Testis (tissue), 3 donors: ENCODE results near the gene RPN2. TPM values are rescaled to one million over a fixed set of nuclear protein-coding genes. Genes with fewer than 3 reads are reported as not detected.
"Not testable (repeated sequence)": the region's sequence is repeated elsewhere in the genome, so short reads cannot be mapped to it uniquely, and the experiment has no call there.

ENCODE experiments used
- DNase-seq: peaks from one replicate; pipeline ENCODE4 v3.0.0-alpha.2; 2019
- H3K27ac ChIP-seq, 2 donors: fragments of 200-600 bp; sonication (generic); one replicate each; pipeline ENCODE4 v1.5.1; 2019
- H3K27me3 ChIP-seq: fragments of 200-600 bp; sonication (generic); one replicate; pipeline ENCODE4 v1.5.1; 2019
- H3K36me3 ChIP-seq: fragments of 200-600 bp; sonication (generic); one replicate; pipeline ENCODE4 v1.5.1; 2017; ENCODE audit warnings: low read depth; ENCODE audit errors: missing control alignments
- H3K4me1 ChIP-seq: fragments of 200-600 bp; sonication (generic); one replicate; pipeline ENCODE4 v1.5.1; 2019
- H3K4me3 ChIP-seq, 2 donors: fragments of 200-600 bp; sonication (generic); one replicate each; pipeline ENCODE4 v1.5.1; 2017 to 2019
- H3K9me3 ChIP-seq: fragments of 200-600 bp; sonication (generic); one replicate; pipeline ENCODE4 v1.5.1; 2017
- POLR2A ChIP-seq: fragments of 450-650 bp; IDR thresholded peaks from one replicate; pipeline ENCODE4 v1.6.1; 2017; ENCODE audit warnings: antibody characterized with exemption, mild to moderate bottlenecking, moderate library complexity
- WGBS, 2 donors: methylation state at CpG; one replicate each; pipeline ENCODE4 v1.1.5; 2018; 5-methylcytosine and 5-hydroxymethylcytosine counted together
- intact Hi-C: fragments of 100-400 bp; cut with DNase I; formaldehyde crosslinking; loops from one replicate; pipeline ENCODE4 v1.15.1; 2023; ENCODE audit warnings: low total_unique reads
- polyA plus RNA-seq: library from polyadenylated mRNA; stranded (reverse); fragments of 350-450 nt; fragmentation: Illumina TruSeq; extraction: RNeasy Lipid Tissue Mini Kit (QIAGEN cat#74804); gene quantifications from one replicate; pipeline ENCODE4 v1.2.3, GENCODE V29; 2014; ENCODE audit warnings: low read depth, low replicate concordance; ENCODE audit not compliant: insufficient read depth
- total RNA-seq, 2 donors: library from RNA; depleted of rRNA; stranded (reverse); fragments of >200 nt; gene quantifications; one replicate each; pipeline ENCODE4 v1.2.3, GENCODE V29; 2016
- TF ChIP-seq, protein P1 (sequence below), 3 experiments: fragments of 450-650 bp in 2 of 3; fragments of 200-600 bp in 1 of 3; sonication (generic) in 1 of 3; IDR thresholded peaks; one replicate each; pipeline ENCODE4 v1.5.1; 2016 to 2019; ENCODE audit warnings: antibody characterized with exemption in 3 of 3, mild to moderate bottlenecking in 2 of 3, moderate library complexity in 1 of 3

Gene RPN2
- total and polyA plus RNA-seq, 3 donors from 2014 or later, result 200 to 284 (median 235) TPM

DNA sequence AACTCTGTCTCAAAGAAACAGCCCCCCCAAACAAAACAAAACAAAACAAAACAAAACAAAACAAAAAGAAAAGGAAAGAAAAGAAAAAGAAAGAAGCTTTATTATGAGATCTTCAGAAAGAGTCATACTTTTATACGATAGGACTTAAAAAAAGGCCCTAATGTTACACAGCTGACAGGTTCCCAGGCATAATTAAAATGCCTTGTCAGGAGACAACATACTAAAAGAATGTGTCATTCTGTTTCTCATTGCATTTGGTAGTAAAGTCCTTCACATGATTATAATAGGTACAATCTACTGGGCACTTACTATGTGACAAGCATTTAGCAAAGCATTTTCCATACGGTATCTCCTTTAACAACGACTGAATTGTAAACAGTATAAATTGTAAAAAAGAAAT is 36.4 kb upstream of the RPN2 start:
- WGBS, 2 donors, result 89 to 93% methylated on average over 3 of the region's 3 CpGs
- Histone ChIP-seq H3K27ac (no peak overlapping the region), H3K27me3 (no peaks in the 10 kb centered on the region), H3K9me3 (no peaks in the 10 kb centered on the region), H3K4me3 (no peak overlapping the region), H3K36me3 (no peaks in the 10 kb centered on the region), H3K4me1 (no peaks in the 10 kb centered on the region)
- TF ChIP-seq, protein P1, sequence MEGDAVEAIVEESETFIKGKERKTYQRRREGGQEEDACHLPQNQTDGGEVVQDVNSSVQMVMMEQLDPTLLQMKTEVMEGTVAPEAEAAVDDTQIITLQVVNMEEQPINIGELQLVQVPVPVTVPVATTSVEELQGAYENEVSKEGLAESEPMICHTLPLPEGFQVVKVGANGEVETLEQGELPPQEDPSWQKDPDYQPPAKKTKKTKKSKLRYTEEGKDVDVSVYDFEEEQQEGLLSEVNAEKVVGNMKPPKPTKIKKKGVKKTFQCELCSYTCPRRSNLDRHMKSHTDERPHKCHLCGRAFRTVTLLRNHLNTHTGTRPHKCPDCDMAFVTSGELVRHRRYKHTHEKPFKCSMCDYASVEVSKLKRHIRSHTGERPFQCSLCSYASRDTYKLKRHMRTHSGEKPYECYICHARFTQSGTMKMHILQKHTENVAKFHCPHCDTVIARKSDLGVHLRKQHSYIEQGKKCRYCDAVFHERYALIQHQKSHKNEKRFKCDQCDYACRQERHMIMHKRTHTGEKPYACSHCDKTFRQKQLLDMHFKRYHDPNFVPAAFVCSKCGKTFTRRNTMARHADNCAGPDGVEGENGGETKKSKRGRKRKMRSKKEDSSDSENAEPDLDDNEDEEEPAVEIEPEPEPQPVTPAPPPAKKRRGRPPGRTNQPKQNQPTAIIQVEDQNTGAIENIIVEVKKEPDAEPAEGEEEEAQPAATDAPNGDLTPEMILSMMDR (IDR thresholded peaks at IDR 0.05), result no peak
- no peak for TF ChIP-seq POLR2A
- intact Hi-C loops, result no loop called here
- no peak for DNase-seq

DNA sequence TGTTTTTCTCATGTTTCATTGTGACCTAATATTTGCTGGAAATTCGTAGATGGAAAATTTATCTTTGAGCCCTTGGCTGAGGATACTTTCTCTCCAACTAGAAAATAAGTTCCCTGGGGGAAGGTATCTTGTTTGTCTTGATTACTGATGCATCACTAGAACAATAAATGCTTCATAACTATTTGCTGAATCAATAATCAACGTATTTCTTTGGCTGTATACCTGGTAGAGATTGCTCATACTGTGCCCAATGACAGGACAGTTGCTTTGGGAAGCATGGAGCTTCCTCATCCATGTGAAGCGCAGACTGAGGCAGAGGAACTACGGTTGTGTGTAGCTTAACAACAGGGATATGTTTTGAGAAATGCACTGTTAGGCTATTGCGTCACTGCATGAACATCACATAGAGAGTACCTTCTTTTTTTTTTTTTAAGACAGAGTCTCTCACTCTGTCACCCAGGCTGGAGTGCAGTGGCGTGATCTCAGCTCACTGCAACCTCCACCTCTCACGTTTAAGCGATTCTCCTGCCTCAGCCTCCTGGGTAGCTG is 34.2 kb upstream of the RPN2 start:
- no peaks in the 10 kb centered on the region for H3K4me1 ChIP-seq
- no peak for DNase-seq
- intact Hi-C loops, result no loop called here
- H3K36me3 ChIP-seq, result no peaks in the 10 kb centered on the region
- H3K27ac ChIP-seq, result no peak overlapping the region
- no peaks in the 10 kb centered on the region for H3K9me3 ChIP-seq
- no peak for TF ChIP-seq POLR2A
- TF ChIP-seq, protein P1 (IDR thresholded peaks at IDR 0.05), result no peak
- 94 to 95% methylated on average over 8 of the region's 8 CpGs for WGBS, 2 donors
- no peak overlapping the region for H3K4me3 ChIP-seq
- H3K27me3 ChIP-seq, result no peaks in the 10 kb centered on the region

DNA sequence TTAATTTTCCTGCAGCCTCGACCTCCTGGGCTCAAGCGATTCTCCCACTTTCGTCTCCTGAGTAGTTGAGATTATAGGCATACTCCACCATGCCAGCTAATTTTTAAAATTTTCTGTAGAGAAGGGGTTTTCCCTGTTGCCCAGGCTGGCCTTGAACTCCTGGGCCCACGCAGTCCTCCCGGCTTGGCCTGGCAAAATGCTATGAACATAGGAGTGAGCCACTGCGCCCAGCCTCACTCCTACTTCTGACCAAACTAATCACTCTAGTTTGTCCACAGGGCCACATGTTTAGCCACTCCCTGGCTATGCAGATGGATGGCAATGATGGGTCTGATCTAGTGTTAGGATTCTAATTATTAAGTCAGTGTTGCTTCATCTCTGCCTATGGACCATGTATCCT is 31.9 kb upstream of the RPN2 start:
- Histone ChIP-seq H3K27me3 (no peaks in the 10 kb centered on the region), H3K4me1 (no peaks in the 10 kb centered on the region), H3K27ac (no peak overlapping the region), H3K9me3 (no peaks in the 10 kb centered on the region), H3K36me3 (no peaks in the 10 kb centered on the region), H3K4me3 (no peak overlapping the region)
- 78 to 81% methylated on average over 6 of the region's 6 CpGs for WGBS, 2 donors
- DNase-seq, result no peak
- no peak for TF ChIP-seq POLR2A
- TF ChIP-seq, protein P1 (IDR thresholded peaks at IDR 0.05), result no peak
- intact Hi-C loops, result no loop called here

DNA sequence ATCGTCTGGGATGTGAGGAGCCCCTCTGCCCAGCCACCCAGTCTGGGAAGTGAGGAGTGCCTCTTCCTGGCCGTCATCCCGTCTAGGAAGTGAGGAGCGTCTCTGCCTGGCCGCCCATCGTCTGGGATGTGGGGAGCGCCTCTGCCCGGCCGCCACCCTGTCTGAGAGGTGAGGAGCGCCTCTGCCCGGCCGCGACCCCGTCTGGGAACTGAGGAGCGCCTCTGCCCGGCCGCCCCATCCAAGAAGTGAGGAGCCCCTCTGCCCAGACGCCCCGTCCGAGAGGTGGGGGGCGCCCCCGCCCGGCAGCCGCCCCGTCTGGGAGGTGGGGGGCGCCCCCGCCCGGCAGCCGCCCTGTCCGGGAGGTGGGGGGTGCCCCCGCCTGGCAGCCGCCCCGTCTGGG is 28.3 kb upstream of the RPN2 start:
- H3K27me3 ChIP-seq, DNase-seq, H3K27ac ChIP-seq: not testable (repeated sequence)

DNA sequence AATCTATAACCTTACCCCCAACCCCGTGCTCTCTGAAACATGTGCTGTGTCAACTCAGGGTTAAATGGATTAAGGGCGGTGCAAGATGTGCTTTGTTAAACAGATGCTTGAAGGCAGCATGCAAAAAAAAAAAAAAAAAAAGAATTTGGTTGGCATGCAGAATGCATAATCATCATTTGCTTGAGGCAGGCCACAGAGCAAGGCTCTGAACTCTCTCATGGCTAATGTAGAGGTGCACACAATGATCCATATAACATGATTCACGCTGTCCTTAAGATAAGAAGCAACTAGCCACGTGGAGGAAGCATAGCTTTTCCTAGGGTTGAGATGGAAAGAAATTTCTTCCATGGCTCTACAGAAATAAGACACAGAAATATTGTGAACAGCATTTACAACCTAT is 27.6 kb upstream of the RPN2 start:
- Histone ChIP-seq H3K4me1 (no peaks in the 10 kb centered on the region), H3K27me3 (no peaks in the 10 kb centered on the region), H3K4me3 (no peak overlapping the region), H3K9me3 (no peaks in the 10 kb centered on the region), H3K36me3 (no peaks in the 10 kb centered on the region), H3K27ac (no peak overlapping the region)
- intact Hi-C loops, result no loop called here
- WGBS, 2 donors, result 78 to 90% methylated on average over 4 of the region's 4 CpGs
- DNase-seq, result no peak
- TF ChIP-seq, protein P1 (IDR thresholded peaks at IDR 0.05), result no peak
- no peak for TF ChIP-seq POLR2A

More for the DNA sequence above, 28.3 kb upstream of the RPN2 start:
- H3K36me3 ChIP-seq, H3K9me3 ChIP-seq, H3K4me3 ChIP-seq, intact Hi-C loops, H3K4me1 ChIP-seq: not testable (repeated sequence)
- WGBS, 2 donors, result 96 to 100% methylated on average over 6 to 31 of the region's 33 CpGs
